Neural progenitor cell (in vitro differentiated cells): ENCODE results near the gene OR5J2. TPM values are rescaled to one million over a fixed set of nuclear protein-coding genes. Genes with fewer than 3 reads are reported as not detected.

Experiments used
- DNase-seq: peaks from one replicate; pipeline ENCODE4 v3.0.0-alpha.2; 2016; ENCODE audit warnings: low spot score
- H2AFZ ChIP-seq: fragments of 200-600 bp; sonication (generic); replicated peaks from 2 replicates; pipeline ENCODE4 v1.6.1; 2016; ENCODE audit warnings: antibody characterized with exemption
- H3F3A ChIP-seq: fragments of 200-600 bp; sonication (generic); 2 replicates; pipeline ENCODE4 v1.6.1; 2016; ENCODE audit warnings: antibody characterized with exemption, low read depth
- H3K27ac ChIP-seq: fragments of 200-600 bp; sonication (generic); 2 replicates; pipeline ENCODE4 v1.5.1; 2016; ENCODE audit warnings: mild to moderate bottlenecking
- H3K27me3 ChIP-seq: fragments of 200-600 bp; sonication (generic); 2 replicates; pipeline ENCODE4 v1.6.1; 2016; ENCODE audit warnings: mild to moderate bottlenecking, moderate library complexity
- H3K36me3 ChIP-seq: fragments of 200-600 bp; sonication (generic); 2 replicates; pipeline ENCODE4 v1.5.1; 2016
- H3K4me1 ChIP-seq: fragments of 200-600 bp; sonication (generic); 2 replicates; pipeline ENCODE4 v1.6.1; 2016; ENCODE audit warnings: mixed run types
- H3K4me2 ChIP-seq: fragments of 200-600 bp; sonication (generic); 2 replicates; pipeline ENCODE4 v1.6.1; 2016
- H3K4me3 ChIP-seq: fragments of 200-600 bp; sonication (generic); 2 replicates; pipeline ENCODE4 v1.5.1; 2016
- H3K79me2 ChIP-seq: fragments of 200-600 bp; sonication (generic); 2 replicates; pipeline ENCODE4 v1.6.1; 2016; ENCODE audit warnings: low read depth
- H3K9ac ChIP-seq: fragments of 200-600 bp; sonication (generic); 2 replicates; pipeline ENCODE4 v1.6.1; 2016
- H3K9me3 ChIP-seq: fragments of 200-600 bp; sonication (generic); 2 replicates; pipeline ENCODE4 v1.5.1; 2016; ENCODE audit warnings: low read depth
- H4K20me1 ChIP-seq: fragments of 200-600 bp; sonication (generic); 2 replicates; pipeline ENCODE4 v1.6.1; 2016; ENCODE audit warnings: low read depth
- H3K27ac Mint-ChIP-seq: 3 replicates; pipeline ENCODE4 v1.8.0; 2021; ENCODE audit warnings: mixed read lengths
- H3K27me3 Mint-ChIP-seq: 2 replicates; pipeline ENCODE4 v1.8.0; 2022; ENCODE audit warnings: low read depth, mild to moderate bottlenecking, inconsistent platforms, moderate library complexity, mixed read lengths; ENCODE audit not compliant: insufficient read depth
- H3K36me3 Mint-ChIP-seq: 3 replicates; pipeline ENCODE4 v1.8.0; 2021; ENCODE audit warnings: mixed read lengths
- H3K4me1 Mint-ChIP-seq: 3 replicates; pipeline ENCODE4 v1.8.0; 2021; ENCODE audit warnings: mixed read lengths
- H3K4me3 Mint-ChIP-seq: 3 replicates; pipeline ENCODE4 v1.8.0; 2021; ENCODE audit warnings: mild to moderate bottlenecking, moderate library complexity, mixed read lengths
- H3K9me3 Mint-ChIP-seq: 3 replicates; pipeline ENCODE4 v1.8.0; 2020; ENCODE audit warnings: mixed read lengths
- CTCF ChIP-seq: fragments of 200-600 bp; sonication (generic); IDR thresholded peaks from 2 replicates; pipeline ENCODE4 v1.5.1; 2017; ENCODE audit warnings: antibody characterized with exemption, mild to moderate bottlenecking
- EZH2 ChIP-seq: fragments of 200-600 bp; sonication (generic); IDR thresholded peaks from 2 replicates; pipeline ENCODE4 v1.6.1; 2017; ENCODE audit warnings: antibody characterized with exemption, mild to moderate bottlenecking, moderate library complexity
- EZH2phosphoT487 ChIP-seq: fragments of 200-600 bp; sonication (generic); IDR thresholded peaks from 2 replicates; pipeline ENCODE4 v1.6.1; 2017; ENCODE audit warnings: antibody characterized with exemption
- total RNA-seq: library from RNA; depleted of rRNA; stranded (reverse); fragments of >200 nt; gene quantifications from 2 replicates; pipeline ENCODE4 v1.2.3, GENCODE V29; 2015; ENCODE audit warnings: low replicate concordance

The OR5J2 gene
- total RNA-seq, 1 donor from 2014 or later, result not detected

GRCh38 chr11:56152333-56152732 lies 24.1 kb upstream of the OR5J2 start:
- H3K9ac ChIP-seq, result no peak overlapping the region
- H3K79me2 ChIP-seq, result no peaks in the 10 kb centered on the region
- no peaks in the 10 kb centered on the region for H3K27me3 ChIP-seq
- H3K9me3 ChIP-seq, result no peaks in the 10 kb centered on the region
- no peak overlapping the region for H3K4me2 ChIP-seq
- no peak overlapping the region for H3K27ac ChIP-seq
- H3K4me1 Mint-ChIP-seq, result no peaks in the 10 kb centered on the region
- no peaks in the 10 kb centered on the region for H4K20me1 ChIP-seq
- H3K36me3 ChIP-seq, result no peaks in the 10 kb centered on the region
- H3K4me3 ChIP-seq, result no peak overlapping the region
- H2AFZ ChIP-seq, result no peak overlapping the region
- H3F3A ChIP-seq, result no peaks in the 10 kb centered on the region
- H3K27me3 Mint-ChIP-seq, result peaks cover 2% of the 10 kb centered on the region
- no peaks in the 10 kb centered on the region for H3K36me3 Mint-ChIP-seq
- no peak overlapping the region for H3K4me3 Mint-ChIP-seq
- no peak for TF ChIP-seq CTCF
- no peak for TF ChIP-seq EZH2phosphoT487
- no peak for TF ChIP-seq EZH2
- no peak for DNase-seq
- H3K27ac Mint-ChIP-seq, result no peak overlapping the region
- H3K9me3 Mint-ChIP-seq, result peaks cover 20% of the 10 kb centered on the region
- no peaks in the 10 kb centered on the region for H3K4me1 ChIP-seq

- no peak within 1 kb of the TSS for H3K27ac ChIP-seq
- no peak within 1 kb of the TSS for H3K9ac ChIP-seq
- no peak within 1 kb of the TSS for H3K4me3 ChIP-seq
- no peaks in the 10 kb centered on the region for H3K4me1 ChIP-seq
- no peak within 1 kb of the TSS for H3K4me3 Mint-ChIP-seq
- H3K27ac Mint-ChIP-seq, result no peak within 1 kb of the TSS
- no peaks in the 10 kb centered on the region for H3K36me3 ChIP-seq
- H3K27me3 ChIP-seq, result no peaks in the 10 kb centered on the region
- H3K36me3 Mint-ChIP-seq, result no peaks in the 10 kb centered on the region
- H4K20me1 ChIP-seq, result no peaks in the 10 kb centered on the region
- no peaks in the 10 kb centered on the region for H3K9me3 Mint-ChIP-seq
- H3K4me2 ChIP-seq, result no peak within 1 kb of the TSS
- no peaks in the 10 kb centered on the region for H3K27me3 Mint-ChIP-seq
- TF ChIP-seq CTCF (no peak), EZH2phosphoT487 (no peak), EZH2 (no peak)
- no peaks in the 10 kb centered on the region for H3K4me1 Mint-ChIP-seq
- no peaks in the 10 kb centered on the region for H3K9me3 ChIP-seq
- no peak within 1 kb of the TSS for H2AFZ ChIP-seq
- no peaks in the 10 kb centered on the region for H3F3A ChIP-seq
- DNase-seq, result no peak
- H3K79me2 ChIP-seq, result no peaks in the 10 kb centered on the region
These were observed 16.2 kb upstream of the OR5J2 start, which contains the start of gene OR8K5 for GRCh38 chr11:56160217-56160616. Gene OR8K5 (minus strand): TSS chr11:56160317. CDS start chr11:56160317, 0 bp downstream.

GRCh38 chr11:56163804-56164203 lies 12.6 kb upstream of the OR5J2 start:
- Mint-ChIP-seq H3K27me3 (no peaks in the 10 kb centered on the region), H3K9me3 (no peaks in the 10 kb centered on the region), H3K4me3 (no peak overlapping the region), H3K36me3 (no peaks in the 10 kb centered on the region), H3K27ac (no peak overlapping the region), H3K4me1 (no peaks in the 10 kb centered on the region)
- Histone ChIP-seq H3K9me3 (no peaks in the 10 kb centered on the region), H3K27me3 (no peaks in the 10 kb centered on the region), H3K79me2 (no peaks in the 10 kb centered on the region), H3K9ac (no peak overlapping the region), H3K27ac (no peak overlapping the region), H3K36me3 (no peaks in the 10 kb centered on the region), H3K4me1 (no peaks in the 10 kb centered on the region), H3F3A (no peaks in the 10 kb centered on the region), H3K4me3 (no peak overlapping the region), H2AFZ (no peak overlapping the region), H4K20me1 (no peaks in the 10 kb centered on the region), H3K4me2 (no peak overlapping the region)
- TF ChIP-seq EZH2phosphoT487 (no peak), CTCF (no peak), EZH2 (no peak)
- no peak for DNase-seq
